Pericardium fibroblast (primary cell): ENCODE results near the gene LNPK. TPM values are rescaled to one million over a fixed set of nuclear protein-coding genes. Genes with fewer than 3 reads are reported as not detected.

Experiments used
- total RNA-seq: library from RNA; depleted of rRNA; stranded (reverse); fragments of >200 nt; gene quantifications from 2 replicates; pipeline ENCODE4 v1.2.3, GENCODE V29; 2015

Gene LNPK
- 15.1 and 18.0 TPM in 2 replicates for total RNA-seq

GRCh38 chr2:176001916-176002687, at the start of gene LNPK:
Gene LNPK (minus strand): TSS chr2:176002267. CDS start chr2:175995584, 6,683 bp downstream.

Other genes with a start within 250 kb of the LNPK start
- gene EVX2, start 81.7 kb upstream of the LNPK start, total RNA-seq, result 0.09 TPM in 1 of 2 replicates, not detected in the other
- gene HOXD13, start 90.5 kb upstream of the LNPK start, total RNA-seq, result not detected in 2 replicates
- not detected in 2 replicates for gene HOXD12, start 97.5 kb upstream of the LNPK start, total RNA-seq
- not detected in 2 replicates for gene HOXD11, start 105.0 kb upstream of the LNPK start, total RNA-seq
- gene HOXD10, start 114.5 kb upstream of the LNPK start, total RNA-seq, result not detected in 2 replicates
- gene HOXD9, start 120.5 kb upstream of the LNPK start, total RNA-seq, result 0.09 TPM in 1 of 2 replicates, not detected in the other
- 1.2 and 5.0 TPM in 2 replicates for gene HOXD8, start 127.4 kb upstream of the LNPK start, total RNA-seq
- 0.12 and 2.7 TPM in 2 replicates for gene HOXD4, start 149.3 kb upstream of the LNPK start, total RNA-seq
- gene HOXD3, start 155.0 kb upstream of the LNPK start, total RNA-seq, result 0.09 and 0.82 TPM in 2 replicates
- gene HOXD1, start 186.4 kb upstream of the LNPK start, total RNA-seq, result not detected in 2 replicates